Measurements from ENCODE around the gene MAPKAPK5. TPM values are rescaled to one million over a fixed set of nuclear protein-coding genes. Genes with fewer than 3 reads are reported as not detected.

The MAPKAPK5 gene
- total and polyA plus RNA-seq, 9 of the 15 experiments (the other 6 are each of a cell fraction or from before 2014, with no cell fraction given), result 11.6 to 72.1 (median 60.4) TPM

GRCh38 chr12:111840807-111841206 is 1.2 kb upstream of the MAPKAPK5 start (continued):
- TF ChIP-seq CREB1 (IDR thresholded peaks at IDR 0.05) (no peak), CREB1 (CRISPR knock-in tag; IDR thresholded peaks at IDR 0.05) (no peak), MTA2 (IDR thresholded peaks at IDR 0.05; ENCODE audit: low read depth) (0 out of 2 replicates have a peak, but pooled peaks have one; percentile 4), ZNF511 (CRISPR knock-in tag; IDR thresholded peaks at IDR 0.05) (no peak), SMARCA4 (IDR thresholded peaks at IDR 0.05) (0 out of 2 replicates have a peak, but pooled peaks have one; percentile 28), ZNF668 (CRISPR knock-in tag; IDR thresholded peaks at IDR 0.05) (no peak), ADNP (tag; IDR thresholded peaks at IDR 0.05) (peak; percentile 99), ZNF224 (CRISPR knock-in tag; IDR thresholded peaks at IDR 0.05) (no peak), CCAR2 (IDR thresholded peaks at IDR 0.05; ENCODE audit: low read depth, low read length) (no peak), CAMTA2 (CRISPR knock-in tag; conservative IDR thresholded peaks at IDR 0.05) (no peak), TEAD1 (CRISPR knock-in tag; IDR thresholded peaks at IDR 0.05) (no peak), ELF2 (CRISPR knock-in tag; IDR thresholded peaks at IDR 0.05) (no peak), TRIM28 (IDR thresholded peaks at IDR 0.05) (peak; percentile 49; the same call in 1 of the 2 replicates), E2F8 (IDR thresholded peaks at IDR 0.05; ENCODE audit: low read depth, partially characterized antibody) (peak; percentile 11), IFI16 (CRISPR knock-in tag; IDR thresholded peaks at IDR 0.05) (no peak), U2AF2 (optimal IDR thresholded peaks at IDR 0.05; ENCODE audit: low read depth, low read length) (no peak)
